HUES48 (cell line): ENCODE results near the gene VWA2.

Experiments used
- H3K27ac ChIP-seq: one replicate; pipeline ENCODE4 v1.7.0; 2013; ENCODE audit warnings: low read depth, low read length, inconsistent platforms
- H3K27me3 ChIP-seq: 2 replicates; pipeline ENCODE4 v1.6.1; 2013; ENCODE audit warnings: mild to moderate bottlenecking, low read length; ENCODE audit not compliant: control insufficient read depth, insufficient read depth
- H3K36me3 ChIP-seq: 2 replicates; pipeline ENCODE4 v1.6.1; 2013; ENCODE audit warnings: low read length; ENCODE audit not compliant: control insufficient read depth, insufficient read depth
- H3K4me1 ChIP-seq: 2 replicates; pipeline ENCODE4 v1.6.1; 2013; ENCODE audit warnings: mild to moderate bottlenecking, low read length; ENCODE audit not compliant: control insufficient read depth, insufficient read depth
- H3K4me3 ChIP-seq: 2 replicates; pipeline ENCODE4 v1.5.1; 2013; ENCODE audit warnings: mild to moderate bottlenecking, low read depth, low read length
- H3K9ac ChIP-seq: 2 replicates; pipeline ENCODE4 v1.6.1; 2013; ENCODE audit warnings: mild to moderate bottlenecking, low read depth, low read length, moderate library complexity
- H3K9me3 ChIP-seq: 2 replicates; pipeline ENCODE4 v1.6.1; 2013; ENCODE audit warnings: low read length; ENCODE audit not compliant: control insufficient read depth, insufficient read depth

Gene VWA2

GRCh38 chr10:114220281-114220680, 18.8 kb upstream of the VWA2 start:
- Histone ChIP-seq H3K4me1 (no peaks in the 10 kb centered on the region), H3K4me3 (no peak overlapping the region), H3K36me3 (no peaks in the 10 kb centered on the region), H3K9me3 (no peaks in the 10 kb centered on the region), H3K9ac (no peak overlapping the region), H3K27ac (no peak overlapping the region), H3K27me3 (no peaks in the 10 kb centered on the region)

GRCh38 chr10:114221235-114221634, 17.8 kb upstream of the VWA2 start:
- Histone ChIP-seq H3K27me3 (no peaks in the 10 kb centered on the region), H3K9ac (no peak overlapping the region), H3K36me3 (no peaks in the 10 kb centered on the region), H3K4me1 (no peaks in the 10 kb centered on the region), H3K27ac (no peak overlapping the region), H3K9me3 (no peaks in the 10 kb centered on the region), H3K4me3 (no peak overlapping the region)

GRCh38 chr10:114223066-114223465, 16.0 kb upstream of the VWA2 start:
- no peaks in the 10 kb centered on the region for H3K36me3 ChIP-seq
- H3K27ac ChIP-seq, result no peak overlapping the region
- no peaks in the 10 kb centered on the region for H3K27me3 ChIP-seq
- H3K9ac ChIP-seq, result no peak overlapping the region
- no peak overlapping the region for H3K4me3 ChIP-seq
- no peaks in the 10 kb centered on the region for H3K9me3 ChIP-seq
- no peaks in the 10 kb centered on the region for H3K4me1 ChIP-seq

- H3K27me3 ChIP-seq, result no peaks in the 10 kb centered on the region
- no peaks in the 10 kb centered on the region for H3K9me3 ChIP-seq
- no peak overlapping the region for H3K27ac ChIP-seq
- no peak overlapping the region for H3K4me3 ChIP-seq
- H3K36me3 ChIP-seq, result no peaks in the 10 kb centered on the region
- no peaks in the 10 kb centered on the region for H3K4me1 ChIP-seq
- H3K9ac ChIP-seq, result no peak overlapping the region
These were observed 10.9 kb upstream of the VWA2 start for GRCh38 chr10:114228156-114228555.

- Histone ChIP-seq H3K9me3 (no peaks in the 10 kb centered on the region), H3K36me3 (no peaks in the 10 kb centered on the region), H3K27ac (no peak overlapping the region), H3K27me3 (no peaks in the 10 kb centered on the region), H3K9ac (no peak overlapping the region), H3K4me1 (no peaks in the 10 kb centered on the region), H3K4me3 (no peak overlapping the region)
These were observed 6.4 kb upstream of the VWA2 start for GRCh38 chr10:114232561-114233176.

GRCh38 chr10:114233482-114233881, 5.6 kb upstream of the VWA2 start:
- Histone ChIP-seq H3K36me3 (no peaks in the 10 kb centered on the region), H3K27me3 (peaks cover 7% of the 10 kb centered on the region), H3K4me3 (no peak overlapping the region), H3K9ac (no peak overlapping the region), H3K9me3 (no peaks in the 10 kb centered on the region), H3K27ac (no peak overlapping the region), H3K4me1 (no peaks in the 10 kb centered on the region)

GRCh38 chr10:114234132-114234531, 4.9 kb upstream of the VWA2 start:
- Histone ChIP-seq H3K27ac (no peak overlapping the region), H3K9ac (no peak overlapping the region), H3K4me3 (no peak overlapping the region), H3K27me3 (peaks cover 14% of the 10 kb centered on the region), H3K9me3 (no peaks in the 10 kb centered on the region), H3K36me3 (no peaks in the 10 kb centered on the region), H3K4me1 (no peaks in the 10 kb centered on the region)

GRCh38 chr10:114239994-114240345, 916 bp downstream of the VWA2 start:
- H3K9me3 ChIP-seq, result no peaks in the 10 kb centered on the region
- no peak overlapping the region; the same call in 1 of the 2 replicates for H3K9ac ChIP-seq
- no peak overlapping the region for H3K27ac ChIP-seq
- H3K4me1 ChIP-seq, result peaks cover 7% of the 10 kb centered on the region
- H3K4me3 ChIP-seq, result peak overlapping the region; percentile 64
- H3K36me3 ChIP-seq, result no peaks in the 10 kb centered on the region
- peaks cover 47% of the 10 kb centered on the region for H3K27me3 ChIP-seq

- peaks cover 7% of the 10 kb centered on the region for H3K4me1 ChIP-seq
- H3K27me3 ChIP-seq, result peaks cover 47% of the 10 kb centered on the region
- no peak overlapping the region for H3K27ac ChIP-seq
- no peaks in the 10 kb centered on the region for H3K36me3 ChIP-seq
- no peak overlapping the region for H3K9ac ChIP-seq
- no peak overlapping the region for H3K4me3 ChIP-seq
- H3K9me3 ChIP-seq, result no peaks in the 10 kb centered on the region
These were observed 3.2 kb downstream of the VWA2 start for GRCh38 chr10:114242235-114242634.

- H3K4me1 ChIP-seq, result peaks cover 7% of the 10 kb centered on the region
- no peak overlapping the region for H3K9ac ChIP-seq
- no peaks in the 10 kb centered on the region for H3K9me3 ChIP-seq
- H3K4me3 ChIP-seq, result no peak overlapping the region
- peaks cover 38% of the 10 kb centered on the region for H3K27me3 ChIP-seq
- no peaks in the 10 kb centered on the region for H3K36me3 ChIP-seq
- no peak overlapping the region for H3K27ac ChIP-seq
These were observed 4.6 kb downstream of the VWA2 start for GRCh38 chr10:114243661-114244060.

- Histone ChIP-seq H3K9ac (no peak overlapping the region), H3K27me3 (peaks cover 34% of the 10 kb centered on the region), H3K36me3 (no peaks in the 10 kb centered on the region), H3K4me3 (no peak overlapping the region), H3K4me1 (peaks cover 7% of the 10 kb centered on the region), H3K27ac (no peak overlapping the region), H3K9me3 (no peaks in the 10 kb centered on the region)
These were observed 5.1 kb downstream of the VWA2 start for GRCh38 chr10:114244126-114244525.
